IPS-11a (cell line): ENCODE measurements around the gene ALDH1A2.
"Not testable (repeated sequence)": the region's sequence is repeated elsewhere in the genome, so short reads cannot be mapped to it uniquely, and the experiment has no call there.

Source experiments
- H3K4me3 ChIP-seq: one replicate; pipeline ENCODE4 v1.5.1; 2013; ENCODE audit warnings: low read depth, low read length, control low read depth

The ALDH1A2 gene

DNA sequence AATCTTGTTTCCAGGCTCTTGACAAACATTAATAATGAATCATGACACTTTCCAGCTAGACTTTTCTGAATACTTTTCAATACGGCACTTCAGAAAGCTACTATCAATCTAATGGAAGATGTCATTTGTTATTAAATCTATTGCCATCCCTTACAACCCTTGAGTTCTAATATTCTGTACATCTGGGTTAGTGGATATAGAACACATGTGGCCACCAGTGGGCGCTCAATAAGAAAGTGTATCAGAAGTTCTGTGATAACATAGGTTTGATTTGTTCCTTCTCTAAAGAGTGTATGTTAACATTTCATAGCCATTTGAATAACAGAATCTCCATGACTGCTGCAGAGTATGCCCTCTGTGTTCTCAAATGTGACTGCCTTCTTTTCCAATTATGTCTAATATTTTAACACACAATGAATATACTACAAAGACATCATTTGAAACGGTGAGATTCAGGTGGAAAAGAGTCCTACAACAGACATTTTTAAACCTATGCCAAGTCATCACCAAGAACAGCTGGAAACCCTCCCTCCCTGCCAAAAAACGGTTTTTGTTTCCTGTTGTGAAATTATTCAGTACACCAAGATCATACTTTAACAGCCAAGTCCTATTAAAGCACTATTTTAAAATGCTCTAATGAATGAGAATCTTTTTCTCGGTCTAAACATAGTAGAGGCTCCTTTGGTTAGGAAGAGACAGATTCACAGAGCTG, 22.2 kb downstream of the ALDH1A2 start:
- H3K4me3 ChIP-seq = no peak overlapping the region

DNA sequence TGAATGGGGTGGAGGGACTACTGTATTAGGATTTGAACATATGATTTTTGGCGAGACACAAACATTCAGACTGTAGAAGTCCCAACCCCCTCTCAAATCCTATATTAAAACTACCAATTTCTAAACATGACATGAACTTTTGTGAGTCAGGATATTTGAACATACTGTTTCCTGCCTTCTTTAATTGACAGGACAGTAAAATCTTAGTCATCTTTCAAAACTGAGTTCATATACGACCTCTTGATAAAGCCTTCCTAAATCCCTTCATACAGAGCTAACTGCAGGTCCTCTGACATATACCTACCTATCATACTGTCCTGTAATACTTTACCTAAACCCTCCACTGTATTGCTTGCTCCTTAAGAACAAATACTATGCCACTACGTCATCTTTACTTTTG, 23.5 kb downstream of the ALDH1A2 start:
- no peak overlapping the region for H3K4me3 ChIP-seq

DNA sequence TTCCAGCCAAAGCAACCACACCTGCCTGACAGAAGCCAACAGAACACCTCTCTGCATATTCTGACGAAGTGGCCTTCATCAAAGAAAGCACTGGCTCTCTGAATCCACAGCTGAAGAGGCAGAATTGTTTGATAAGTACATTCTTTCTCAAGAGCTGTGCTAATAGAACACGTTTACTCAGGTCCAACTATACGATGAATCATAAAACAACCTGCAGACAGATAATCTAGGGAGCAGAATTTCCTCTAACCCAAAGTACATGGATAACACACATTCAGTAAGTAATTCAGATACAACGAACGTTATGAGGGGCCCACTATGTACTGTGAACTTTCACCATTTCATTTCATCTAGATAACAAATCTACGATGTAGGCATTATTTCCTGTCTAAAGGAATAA, 25.4 kb downstream of the ALDH1A2 start:
- no peak overlapping the region for H3K4me3 ChIP-seq

DNA sequence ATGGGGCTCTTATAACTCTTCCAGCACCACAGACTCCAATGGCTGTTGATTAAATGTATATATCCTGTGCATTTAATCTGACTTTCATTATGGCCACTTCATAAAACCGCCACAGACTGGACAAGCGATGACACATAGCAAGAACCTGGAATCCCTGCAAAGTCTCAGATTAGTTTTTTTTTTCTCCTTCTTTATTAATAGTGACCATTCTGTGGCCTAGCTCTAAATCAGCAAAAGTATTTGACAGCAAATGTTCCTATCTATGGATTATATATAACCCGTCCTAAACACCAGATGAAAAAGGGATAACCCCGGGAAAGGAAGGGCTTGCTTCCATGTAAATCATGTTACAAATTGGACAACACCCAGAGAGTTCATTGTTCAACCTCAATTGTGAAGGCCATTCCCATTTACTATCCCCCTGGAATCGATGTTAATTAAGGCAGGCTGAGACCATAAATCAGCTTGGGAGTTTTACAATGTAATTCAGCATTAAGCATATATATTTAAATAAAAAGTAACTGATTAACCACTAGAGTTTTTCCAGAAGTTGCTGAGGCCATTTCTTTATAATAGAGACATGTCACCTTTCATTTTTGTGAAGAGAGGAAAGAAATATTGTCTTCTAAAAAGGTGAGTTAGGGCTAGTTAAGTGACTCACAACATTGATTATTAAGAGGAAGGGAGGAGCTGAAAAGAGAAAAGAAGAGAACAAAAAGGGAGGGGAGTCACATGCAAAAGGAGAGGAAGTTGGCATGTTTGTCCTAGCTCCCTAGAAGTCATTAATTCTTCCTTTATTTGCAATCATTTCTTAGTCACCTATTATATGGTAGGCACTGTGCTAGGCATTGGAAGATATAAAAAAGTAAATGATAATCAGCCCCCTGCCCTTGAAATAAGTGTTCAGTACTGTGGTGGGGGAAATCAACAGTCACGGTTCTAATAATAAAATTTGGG, 26.2 kb downstream of the ALDH1A2 start:
- no peak overlapping the region for H3K4me3 ChIP-seq

DNA sequence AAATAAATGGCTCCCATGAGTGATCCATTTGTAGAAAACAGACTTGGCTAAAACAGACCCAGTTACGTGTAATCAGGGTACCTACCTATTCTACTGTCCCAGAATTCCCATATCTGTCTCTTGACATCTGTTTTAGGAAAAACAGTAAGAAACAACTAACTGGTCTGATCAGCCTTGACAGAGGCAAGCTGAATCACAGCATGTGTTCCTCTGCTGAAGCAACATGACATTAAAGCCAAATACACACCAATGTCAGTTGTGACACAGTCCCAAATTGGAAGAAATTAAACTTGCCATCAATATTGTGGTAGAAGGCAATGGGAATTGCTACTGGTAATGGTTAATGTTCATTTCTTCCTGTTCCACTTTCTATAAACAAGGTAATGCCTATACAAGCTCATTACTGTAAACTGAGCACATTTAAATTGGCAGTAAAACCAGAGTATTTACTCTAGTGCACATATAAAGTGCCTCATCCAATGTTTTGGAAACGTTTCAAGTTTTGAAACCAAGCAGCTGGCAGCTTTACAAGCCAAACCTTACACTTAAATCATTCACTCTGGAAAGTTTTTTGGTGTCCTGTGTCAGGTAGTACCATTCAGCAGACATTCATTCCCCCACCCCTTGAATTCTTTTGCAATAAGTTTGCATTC, 27.0 kb downstream of the ALDH1A2 start:
- H3K4me3 ChIP-seq = no peak overlapping the region

DNA sequence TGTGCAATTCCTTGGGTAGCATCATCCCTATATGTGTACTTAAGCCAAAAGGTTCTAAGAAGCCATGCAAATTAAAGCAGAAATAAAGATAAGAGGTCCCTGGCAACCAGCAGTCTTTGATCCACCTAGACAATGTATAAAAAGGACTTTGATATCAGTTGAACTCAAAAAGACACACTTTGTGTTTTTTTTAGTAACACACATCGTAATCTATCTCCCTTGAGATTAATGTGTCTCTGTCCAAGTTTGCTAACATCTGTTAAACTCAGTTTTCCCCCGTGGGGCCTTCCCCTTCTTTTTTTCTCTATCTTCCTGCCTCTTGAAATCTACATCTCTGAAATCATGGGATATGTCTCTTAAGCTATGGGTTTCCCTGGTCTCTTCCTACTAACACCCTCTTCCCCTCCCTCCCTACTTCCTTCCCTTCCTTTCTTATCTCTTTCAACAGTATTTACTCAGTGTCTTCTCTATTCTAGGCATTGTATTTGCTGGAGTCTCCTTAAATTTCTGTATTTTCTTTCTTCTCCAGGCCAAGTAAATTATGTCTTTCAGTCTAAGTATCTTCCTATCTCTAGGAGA, 27.7 kb downstream of the ALDH1A2 start:
- no peak overlapping the region for H3K4me3 ChIP-seq

DNA sequence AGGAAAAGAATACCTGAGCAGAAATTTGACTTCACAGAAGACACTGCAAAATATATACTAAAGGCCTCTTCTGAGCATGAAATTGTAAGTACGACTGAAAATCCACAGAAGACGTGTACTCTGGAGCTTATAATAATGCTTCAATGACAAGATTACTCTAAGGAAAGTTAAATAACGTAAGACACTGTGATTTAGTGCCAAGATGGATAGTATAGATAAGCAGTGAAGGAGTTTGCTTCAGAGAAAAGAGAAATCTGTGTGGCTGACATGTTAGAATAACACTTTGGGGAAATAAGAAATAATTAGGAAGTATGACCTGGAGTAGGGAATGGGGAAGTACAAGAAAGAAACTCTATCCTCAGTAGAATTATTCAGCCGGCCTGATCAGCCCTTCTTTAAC, 28.9 kb downstream of the ALDH1A2 start:
- H3K4me3 ChIP-seq = no peak overlapping the region

DNA sequence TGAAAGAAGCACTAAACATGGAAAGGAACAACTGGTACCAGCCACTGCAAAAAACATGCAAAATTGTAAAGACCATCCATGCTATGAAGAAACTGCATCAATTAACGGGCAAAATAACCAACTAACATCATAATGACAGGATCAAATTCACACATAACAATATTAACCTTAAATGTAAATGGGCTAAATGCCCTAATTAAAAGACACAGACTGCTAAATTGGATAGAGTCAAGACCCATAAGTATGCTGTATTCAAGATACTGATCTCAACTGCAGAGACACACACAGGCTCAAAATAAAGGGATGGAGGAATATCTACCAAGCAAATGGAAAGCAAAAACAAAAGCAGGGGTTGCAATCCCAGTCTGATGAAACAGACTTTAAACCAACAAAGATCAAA, 37.1 kb downstream of the ALDH1A2 start:
- H3K4me3 ChIP-seq = not testable (repeated sequence)

DNA sequence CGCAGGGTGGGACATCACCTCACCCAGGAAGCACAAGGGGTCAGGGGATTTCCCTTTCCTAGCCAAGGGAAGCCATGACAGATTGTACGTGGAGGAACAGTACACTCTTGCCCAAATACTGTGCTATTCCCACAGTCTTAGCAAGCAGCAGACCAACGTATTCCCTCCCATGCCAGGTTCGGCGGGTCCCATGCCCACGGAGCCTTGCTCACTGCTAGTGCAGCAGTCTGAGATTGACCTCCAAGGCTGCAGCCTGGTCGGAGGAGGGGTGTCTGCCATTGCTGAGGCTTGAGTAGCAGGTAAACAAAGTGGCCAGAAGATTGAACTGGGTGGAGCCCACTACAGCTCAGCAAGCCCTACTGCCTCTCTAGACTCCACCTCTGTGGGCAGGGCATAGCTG, 39.0 kb downstream of the ALDH1A2 start:
- H3K4me3 ChIP-seq = no peak overlapping the region

DNA sequence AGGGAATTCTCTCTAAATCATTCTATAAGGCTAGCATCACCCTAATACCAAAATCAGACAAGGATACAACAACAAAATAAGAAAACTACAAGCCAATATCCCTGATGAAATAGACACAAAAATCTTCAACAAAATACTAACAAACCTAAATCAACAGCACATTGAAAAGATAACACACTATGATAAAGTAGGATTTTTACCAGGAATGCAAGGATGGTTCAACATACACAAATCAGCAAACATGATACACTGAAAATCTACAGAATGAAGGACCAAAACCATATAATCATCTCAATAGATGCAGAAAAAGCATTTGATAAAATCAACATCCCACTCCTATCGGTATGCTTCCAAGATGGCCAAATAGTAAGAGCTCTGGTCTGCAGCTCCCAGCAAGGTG, 39.5 kb downstream of the ALDH1A2 start:
- H3K4me3 ChIP-seq = no peak overlapping the region

DNA sequence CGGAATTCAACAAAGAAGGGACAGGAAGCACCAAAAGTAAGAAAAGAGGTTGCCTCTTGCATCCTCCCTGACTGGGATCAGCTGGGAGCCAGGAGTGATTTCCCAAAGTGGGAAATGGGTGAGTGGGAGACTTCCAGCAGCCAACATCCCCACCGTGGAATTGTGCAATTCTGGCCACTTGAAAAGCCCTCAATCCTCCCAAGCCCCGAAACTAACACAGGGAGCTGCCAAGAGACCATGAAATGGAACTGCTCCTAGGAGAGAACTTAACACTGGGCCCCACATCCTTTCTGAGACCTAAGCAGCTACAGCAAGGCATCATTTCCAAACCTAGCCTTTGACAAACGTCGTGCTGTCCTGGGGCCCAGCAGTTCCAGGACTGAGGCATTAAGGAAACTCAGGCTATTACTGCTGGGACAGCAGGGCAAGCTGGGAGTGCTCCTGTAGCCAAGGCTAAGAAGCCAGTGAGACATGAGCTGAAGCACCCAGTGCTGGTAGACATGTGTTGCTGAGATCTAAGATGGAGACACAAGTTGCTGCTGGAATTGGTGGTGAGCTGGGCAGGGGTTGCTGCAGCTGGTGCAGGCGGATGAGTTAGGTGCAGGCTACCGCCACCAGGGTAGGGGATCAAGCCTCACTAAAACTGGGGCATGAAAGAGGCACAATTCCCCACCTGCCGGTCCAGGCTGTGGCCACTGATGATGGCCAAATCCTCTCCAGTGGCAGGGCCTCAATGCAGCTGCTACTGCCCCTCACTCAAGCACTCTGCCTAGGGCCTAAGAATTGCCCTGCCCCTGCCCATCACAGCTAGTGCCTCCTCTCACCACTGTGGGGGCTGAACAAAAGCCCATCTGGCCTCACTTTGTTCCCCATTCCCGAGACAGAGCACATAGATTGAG, 43.9 kb downstream of the ALDH1A2 start:
- H3K4me3 ChIP-seq = no peak overlapping the region

DNA sequence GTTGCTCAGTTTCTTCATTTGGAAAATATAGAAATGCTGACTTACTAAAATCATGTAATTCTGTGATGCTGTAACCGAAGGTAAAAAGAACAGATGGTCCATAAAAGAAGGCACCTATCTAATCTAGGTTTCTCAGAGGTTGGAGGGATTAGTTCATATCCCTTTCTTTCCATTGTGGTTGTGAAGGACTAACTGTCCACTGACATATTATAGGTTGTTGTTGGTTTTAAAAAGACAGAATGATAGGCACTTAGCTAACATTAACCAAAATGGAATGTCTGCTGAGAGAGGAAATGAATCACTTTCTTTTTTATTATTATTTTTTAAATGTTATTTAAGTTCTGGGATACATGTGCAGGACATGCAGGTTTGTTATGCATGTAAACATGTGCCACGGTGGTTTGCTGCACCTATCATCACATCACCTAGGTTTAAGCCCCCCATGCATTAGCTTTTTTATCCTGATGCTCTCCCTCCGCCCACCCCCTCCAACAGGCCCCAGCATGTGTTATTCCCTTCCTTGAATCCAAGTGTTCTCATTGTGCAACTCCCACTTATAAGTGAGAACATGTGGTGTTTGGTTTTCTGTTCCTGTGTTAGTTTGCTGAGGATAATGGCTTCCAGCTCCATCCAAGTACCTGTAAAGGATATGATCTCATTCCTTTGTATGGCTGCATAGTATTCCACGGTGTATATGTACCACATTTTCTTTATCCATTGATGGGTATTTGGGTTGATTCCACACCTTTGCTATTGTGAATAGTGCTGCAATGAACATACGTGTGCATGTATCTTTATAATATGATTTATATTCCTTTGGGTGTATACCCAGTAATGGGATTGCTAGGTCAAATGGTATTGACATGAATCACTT, 45.8 kb downstream of the ALDH1A2 start:
- H3K4me3 ChIP-seq = no peak overlapping the region

DNA sequence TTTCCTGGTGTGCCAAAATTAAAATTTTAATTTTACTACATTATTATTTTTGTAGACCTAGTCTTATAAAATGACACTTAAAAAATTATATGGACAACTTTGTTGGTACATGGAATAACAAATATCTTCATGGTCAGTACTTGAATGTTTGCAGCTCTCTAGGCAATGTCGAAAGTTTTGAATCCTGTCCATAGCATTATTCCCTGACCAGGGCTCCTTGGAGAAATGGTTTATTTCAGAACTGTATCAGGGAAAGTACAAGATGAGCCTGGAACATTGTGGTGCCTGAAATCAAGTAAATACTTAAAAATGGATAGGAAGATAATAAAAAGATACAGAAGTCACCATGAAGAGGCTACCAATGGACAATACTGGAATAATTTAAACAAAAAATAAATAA, 47.6 kb downstream of the ALDH1A2 start:
- no peak overlapping the region for H3K4me3 ChIP-seq

DNA sequence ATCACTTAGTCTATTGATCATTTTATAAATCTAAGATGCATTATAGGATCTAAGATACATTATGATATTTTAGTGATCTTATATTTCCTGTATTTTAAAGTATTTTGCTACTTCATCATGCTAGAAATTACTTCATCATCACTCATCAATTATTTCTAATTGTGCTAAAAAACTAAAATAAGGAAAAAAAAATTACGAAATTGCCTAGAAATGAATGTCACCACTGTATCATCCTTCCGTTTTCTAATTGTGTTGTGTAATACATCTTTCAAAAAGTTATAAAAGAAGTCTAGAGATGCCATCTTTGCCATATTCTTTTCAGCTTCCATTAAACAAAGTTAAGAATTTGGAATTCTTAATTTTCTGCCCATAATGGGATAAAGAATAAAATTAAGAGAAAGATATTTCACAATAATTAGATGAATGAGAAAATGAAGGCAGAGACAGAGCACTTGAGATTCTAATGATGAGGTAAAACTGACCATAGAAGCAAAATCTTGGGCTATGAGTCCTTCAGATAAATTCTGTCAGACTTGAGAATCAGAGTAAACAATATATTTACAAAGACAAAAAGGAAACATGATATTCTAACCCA, 48.8 kb downstream of the ALDH1A2 start:
- no peak overlapping the region for H3K4me3 ChIP-seq

DNA sequence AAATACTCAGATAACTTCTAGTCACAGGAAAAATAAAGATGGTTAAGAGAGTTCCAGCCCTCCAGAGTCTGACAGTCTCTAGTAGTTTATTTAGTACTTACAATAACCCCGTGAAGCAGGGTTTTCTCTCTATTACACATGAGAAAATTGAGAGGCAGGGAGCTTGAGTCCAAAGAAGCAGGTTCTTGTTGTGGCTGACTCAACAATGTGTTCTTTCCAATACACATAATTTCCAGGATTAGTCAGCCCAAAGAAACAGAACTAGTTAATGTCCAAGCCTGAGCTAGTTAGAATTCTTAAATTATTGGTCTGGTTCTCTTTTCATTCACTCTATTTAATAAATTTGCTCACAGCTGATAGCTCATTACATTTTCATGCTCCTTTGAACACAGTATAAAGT, 49.9 kb downstream of the ALDH1A2 start:
- no peak overlapping the region for H3K4me3 ChIP-seq

DNA sequence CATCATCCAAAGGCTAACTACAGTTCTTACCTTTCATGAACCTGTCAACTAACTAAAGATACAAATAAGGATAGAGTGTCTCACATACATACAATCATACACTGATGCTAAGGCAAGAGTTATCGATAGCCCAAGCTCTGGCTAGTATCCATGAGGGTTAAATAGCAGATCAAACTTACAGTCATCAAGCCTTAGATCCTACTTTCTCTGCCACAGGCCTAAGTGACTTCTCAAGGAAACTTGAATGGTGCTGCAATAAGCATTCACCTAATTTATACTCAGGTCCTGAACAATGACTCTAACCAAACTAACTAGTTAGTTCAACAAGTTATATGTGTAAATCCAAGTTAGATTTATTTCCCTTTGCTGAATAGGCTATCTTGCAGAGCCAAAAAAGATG, 51.0 kb downstream of the ALDH1A2 start:
- no peak overlapping the region for H3K4me3 ChIP-seq

DNA sequence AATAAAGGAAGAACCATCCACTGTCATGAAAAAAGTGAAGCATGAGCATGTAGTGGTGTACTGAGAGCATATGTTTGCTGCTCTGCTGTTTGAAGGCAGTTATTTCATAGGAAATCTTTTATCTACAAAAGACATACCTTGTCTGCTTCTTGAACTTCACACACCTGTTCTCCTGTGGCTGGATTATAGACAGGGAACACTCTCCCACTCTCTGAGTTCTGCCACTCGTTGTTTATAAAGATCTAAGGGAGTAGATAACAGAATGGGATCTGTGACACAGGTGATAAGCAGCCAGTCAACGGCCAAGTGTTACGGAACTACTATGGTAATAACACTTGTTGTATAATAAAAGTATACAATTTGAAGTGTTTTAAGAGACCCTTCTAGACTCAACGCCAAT, 51.5 kb downstream of the ALDH1A2 start:
- H3K4me3 ChIP-seq = no peak overlapping the region

DNA sequence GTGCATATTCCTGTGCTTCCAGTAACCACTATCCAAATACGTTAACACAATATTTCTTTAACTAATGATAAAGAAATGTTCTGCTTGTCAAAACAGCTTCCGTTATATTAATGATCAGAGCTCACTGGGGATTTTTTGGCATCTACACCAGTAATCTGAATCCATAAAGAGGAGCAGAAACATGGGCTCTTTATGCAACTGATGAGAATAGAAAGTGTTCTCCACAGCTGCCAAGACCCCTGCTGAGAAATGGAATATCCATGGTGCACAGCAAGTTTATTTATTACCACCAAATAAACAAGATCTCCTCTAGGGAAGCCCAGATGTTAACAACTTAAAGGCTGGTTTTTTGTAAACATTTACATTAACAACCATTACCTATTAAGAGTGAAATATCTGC, 54.5 kb downstream of the ALDH1A2 start:
- no peak overlapping the region for H3K4me3 ChIP-seq

DNA sequence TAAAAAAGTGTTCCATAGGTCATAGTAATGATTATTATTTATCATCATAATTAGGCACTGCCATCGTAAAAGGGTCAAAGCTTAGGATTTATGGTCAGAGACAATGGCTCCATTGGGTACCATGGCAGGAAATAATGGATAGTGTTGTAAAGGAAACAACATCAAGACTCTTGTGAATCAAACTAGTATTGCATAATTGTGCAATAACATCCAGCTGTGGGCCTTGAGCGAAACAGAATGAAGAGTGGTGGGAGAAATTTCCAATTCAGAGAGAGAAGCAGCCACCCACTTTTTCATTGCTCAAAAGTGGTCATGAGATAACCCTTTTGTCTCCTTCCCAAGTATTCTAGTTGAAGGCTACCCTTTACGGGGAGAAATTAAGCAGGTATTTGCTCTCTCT, 61.7 kb downstream of the ALDH1A2 start:
- H3K4me3 ChIP-seq = no peak overlapping the region
